ENCODE data around the gene P2RY6.

- TF ChIP-seq CTCF (optimal IDR thresholded peaks at IDR 0.05 in 1 of 3, IDR thresholded peaks at IDR 0.05 in 1 of 3, conservative IDR thresholded peaks at IDR 0.05 in 1 of 3; ENCODE audit: extremely low read depth in 1 of 3, insufficient read depth in 2 of 3, low read length in 3 of 3) (peak in 1 of 3 experiments; percentile 16), EZH2 (IDR thresholded peaks at IDR 0.05; ENCODE audit: low read length) (no peak)
Measured at GRCh38 chr11:73306069-73306841, 34.1 kb downstream of the P2RY6 start.

Data from keratinocyte (primary cell).